GM19239 (cell line): ENCODE measurements around the gene LCTL.

ENCODE experiments used
- DNase-seq: peaks from one replicate; pipeline ENCODE4 v3.0.0; 2011; ENCODE audit warnings: low spot score; ENCODE audit not compliant: insufficient read length
- FAIRE-seq: peaks from 2 replicates; lab custom pipeline; 2011; peaks lifted over from hg19 to GRCh38; lab: Jason Lieb, UNC

LCTL gene

DNA sequence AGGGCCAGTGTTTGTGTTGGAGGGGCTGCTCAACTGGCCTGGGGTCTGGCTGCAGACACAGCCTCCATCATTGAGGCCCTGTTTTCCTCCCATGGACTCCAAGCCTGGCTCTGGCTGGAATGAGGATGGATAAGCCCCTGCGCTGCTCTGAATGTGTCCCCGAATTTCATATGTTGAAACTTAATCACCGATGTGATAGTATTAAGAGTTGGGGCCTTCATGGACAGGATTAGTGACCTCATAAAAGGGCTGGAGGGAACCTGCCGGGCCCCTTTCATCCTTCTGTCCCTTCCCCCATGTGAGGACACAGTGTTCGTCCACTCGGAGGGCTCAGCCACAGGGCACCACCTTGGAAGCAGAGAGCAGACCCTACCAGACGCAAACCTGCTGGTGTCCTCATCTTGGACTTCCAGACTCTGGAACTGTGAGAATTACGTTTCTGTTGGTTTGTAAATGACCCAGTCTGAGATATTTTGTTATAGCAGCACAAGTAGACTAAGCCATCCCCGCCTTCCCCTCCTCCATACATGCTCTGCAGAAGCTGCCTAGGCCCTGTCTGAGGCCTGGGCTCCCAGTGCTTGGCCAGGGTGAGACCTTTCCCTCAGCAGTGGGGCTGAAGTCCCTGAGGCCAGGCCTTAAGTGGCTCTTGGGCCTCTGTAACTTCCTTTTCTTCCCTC is 3.8 kb upstream of the LCTL start:
- DNase-seq (no peak), FAIRE-seq (no peak)

DNA sequence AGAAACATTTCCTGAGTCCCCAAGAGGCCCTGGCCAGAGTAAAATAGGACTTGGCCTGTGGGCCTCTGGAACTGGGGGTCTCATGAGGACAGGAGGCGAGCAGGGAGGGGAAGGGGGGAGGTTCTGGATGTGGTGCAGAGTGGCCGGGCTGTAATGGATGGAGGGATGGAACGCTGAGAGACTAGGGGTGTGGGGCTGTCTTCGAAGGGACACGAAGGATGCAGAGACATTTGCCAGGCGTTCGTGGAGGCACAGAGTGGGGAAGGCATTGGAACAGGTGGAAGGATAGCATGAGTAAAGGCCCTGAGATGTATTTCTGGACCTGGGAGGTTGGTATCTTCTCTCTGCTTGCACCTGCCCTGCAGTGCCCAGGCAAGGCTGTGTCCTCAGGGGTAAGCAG is 2.1 kb upstream of the LCTL start:
- FAIRE-seq: no peak

DNA sequence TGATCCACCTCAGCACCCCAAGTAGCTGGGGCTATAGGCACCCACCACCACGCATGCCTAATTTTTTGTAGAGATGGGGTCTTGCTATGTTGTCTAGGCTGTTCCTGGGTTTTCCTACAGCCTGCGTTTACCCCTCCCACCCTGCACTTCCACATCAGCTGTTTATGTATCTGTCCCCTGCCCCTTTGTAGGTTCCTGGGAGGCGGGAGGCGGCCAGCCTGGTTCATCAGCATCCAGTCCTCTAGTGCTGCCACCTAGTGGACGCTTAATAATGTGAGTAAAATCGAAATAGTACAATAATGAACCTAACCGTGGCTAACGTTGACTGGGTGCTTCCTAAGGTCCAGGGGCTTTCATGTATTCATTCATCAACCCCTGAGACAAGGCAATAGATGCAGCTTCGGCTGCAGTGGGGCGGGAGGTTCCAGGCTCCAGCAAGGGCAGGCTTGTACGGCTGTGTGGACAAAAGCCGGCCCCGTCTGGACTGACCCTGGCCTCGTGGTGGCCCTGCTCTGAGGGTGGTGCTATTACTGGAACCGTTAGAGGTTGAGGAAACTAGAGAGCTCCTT is 1.2 kb upstream of the LCTL start:
- FAIRE-seq (peak; percentile 87), DNase-seq (peak; percentile 77)

More for the DNA sequence above, 2.1 kb upstream of the LCTL start:
- DNase-seq: no peak

DNA sequence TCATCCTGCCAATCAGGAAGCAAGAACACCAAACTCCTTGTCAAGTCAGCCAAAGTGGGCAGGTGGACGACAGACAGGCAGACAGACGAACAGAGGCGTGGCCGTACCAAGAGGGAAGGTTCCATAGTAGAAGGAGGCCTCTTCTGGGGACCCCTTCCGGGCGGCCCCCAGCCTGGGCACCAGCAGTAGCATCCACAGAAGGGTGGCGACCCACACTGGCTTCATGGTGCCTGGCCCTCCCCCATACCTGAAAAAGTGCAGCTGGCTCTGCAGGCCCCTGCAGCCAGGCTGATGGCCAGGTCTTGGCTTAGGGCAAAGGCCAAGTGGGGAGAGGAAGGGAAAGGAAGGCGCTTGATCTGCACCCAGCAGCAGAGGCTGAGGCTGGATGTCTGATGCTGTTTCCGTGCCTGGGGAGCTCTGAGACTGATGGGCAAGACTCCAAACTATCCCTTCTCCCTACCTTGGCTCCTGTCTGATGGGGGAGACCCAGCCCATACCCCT is 607 bp downstream of the LCTL start:
- DNase-seq (no peak), FAIRE-seq (no peak)

DNA sequence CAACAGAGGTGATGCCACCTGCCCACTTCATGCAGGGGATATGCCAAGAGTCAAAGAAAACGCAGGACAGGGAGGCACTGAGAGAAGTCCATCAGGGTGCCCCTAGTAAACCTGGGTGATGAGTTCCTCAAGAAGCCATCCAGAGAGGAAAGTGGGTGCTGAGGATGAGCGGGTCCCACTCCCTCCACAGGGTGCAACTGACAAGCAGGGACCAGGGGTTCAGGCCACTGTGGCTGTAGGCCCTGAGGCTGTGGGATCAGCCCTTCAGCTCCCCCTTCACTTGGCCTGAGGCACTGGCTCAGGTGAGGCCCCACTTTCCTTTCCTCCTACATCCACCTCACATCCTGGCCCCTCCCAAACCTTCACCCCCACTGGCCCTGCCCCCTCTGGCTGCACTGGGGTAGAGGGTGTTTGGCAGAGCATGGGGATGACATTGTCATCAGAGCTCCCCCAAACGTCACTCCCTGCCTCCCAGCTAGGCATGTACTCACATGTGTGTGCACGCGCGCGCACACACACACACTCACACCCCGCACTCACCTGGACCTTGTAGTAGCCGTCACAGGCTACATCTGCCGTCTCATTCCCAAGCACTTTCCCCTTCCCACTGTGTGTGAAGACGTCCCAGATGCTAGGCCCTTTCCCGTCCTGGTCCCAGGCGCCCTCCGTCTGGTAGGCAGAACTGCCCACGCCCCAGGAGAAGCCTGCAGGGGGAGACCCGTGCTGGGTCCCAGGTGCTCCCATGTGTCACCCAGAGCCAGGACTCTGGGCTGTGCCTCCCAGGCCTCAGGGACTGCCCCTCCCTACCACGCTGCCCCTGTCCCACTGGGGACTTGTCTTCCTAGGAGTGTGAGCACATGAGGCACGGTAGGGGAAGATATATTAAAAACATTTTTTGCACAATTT is 1.4 kb downstream of the LCTL start:
- DNase-seq (no peak), FAIRE-seq (no peak)

DNA sequence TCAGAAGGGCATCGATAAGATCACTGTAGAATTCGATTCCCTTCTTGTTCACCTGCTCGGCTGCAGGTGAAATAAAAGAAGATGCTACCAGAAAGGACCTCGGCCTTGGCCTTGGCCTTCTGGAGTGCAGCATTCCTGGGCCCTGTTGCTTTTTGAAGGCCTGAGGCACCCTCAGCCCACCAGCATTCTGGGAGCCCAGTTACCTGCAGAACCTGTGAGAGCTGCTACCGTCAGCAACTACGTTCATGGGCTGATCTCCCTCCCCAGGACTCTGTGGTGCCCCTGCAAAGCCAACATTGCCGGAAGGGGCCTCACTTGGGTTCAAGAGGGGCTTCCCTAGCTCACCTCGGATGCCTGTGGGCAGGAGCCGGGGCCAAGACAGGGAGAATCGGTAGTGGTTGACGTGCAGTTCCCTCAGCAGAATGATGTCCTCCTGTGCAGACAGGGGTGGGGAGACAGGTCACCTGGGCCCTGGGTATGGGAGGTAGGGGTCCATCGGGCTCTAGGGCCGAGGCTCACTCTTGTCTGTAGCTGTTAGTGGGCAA is 2.2 kb downstream of the LCTL start:
- FAIRE-seq (no peak), DNase-seq (no peak)

DNA sequence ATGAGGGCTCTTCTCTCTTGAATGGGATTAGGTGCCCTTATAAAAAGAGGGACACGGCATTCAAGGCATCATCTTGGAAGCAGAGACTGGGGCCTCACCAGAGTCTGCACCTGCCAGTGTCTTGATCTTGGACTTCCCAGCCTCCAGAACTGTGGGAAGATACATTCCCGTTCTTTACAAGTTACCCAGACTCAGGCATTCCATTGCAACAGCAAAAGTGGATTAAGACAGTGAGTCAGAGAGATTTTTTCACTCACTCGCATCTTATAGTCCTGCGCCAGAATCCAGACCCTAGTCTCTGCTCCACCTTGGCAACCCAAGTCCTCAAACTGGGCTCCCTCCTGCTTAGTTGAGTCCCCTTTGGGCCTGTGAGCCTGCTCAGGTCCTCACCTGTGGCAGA is 2.7 kb downstream of the LCTL start:
- FAIRE-seq (no peak), DNase-seq (no peak)

DNA sequence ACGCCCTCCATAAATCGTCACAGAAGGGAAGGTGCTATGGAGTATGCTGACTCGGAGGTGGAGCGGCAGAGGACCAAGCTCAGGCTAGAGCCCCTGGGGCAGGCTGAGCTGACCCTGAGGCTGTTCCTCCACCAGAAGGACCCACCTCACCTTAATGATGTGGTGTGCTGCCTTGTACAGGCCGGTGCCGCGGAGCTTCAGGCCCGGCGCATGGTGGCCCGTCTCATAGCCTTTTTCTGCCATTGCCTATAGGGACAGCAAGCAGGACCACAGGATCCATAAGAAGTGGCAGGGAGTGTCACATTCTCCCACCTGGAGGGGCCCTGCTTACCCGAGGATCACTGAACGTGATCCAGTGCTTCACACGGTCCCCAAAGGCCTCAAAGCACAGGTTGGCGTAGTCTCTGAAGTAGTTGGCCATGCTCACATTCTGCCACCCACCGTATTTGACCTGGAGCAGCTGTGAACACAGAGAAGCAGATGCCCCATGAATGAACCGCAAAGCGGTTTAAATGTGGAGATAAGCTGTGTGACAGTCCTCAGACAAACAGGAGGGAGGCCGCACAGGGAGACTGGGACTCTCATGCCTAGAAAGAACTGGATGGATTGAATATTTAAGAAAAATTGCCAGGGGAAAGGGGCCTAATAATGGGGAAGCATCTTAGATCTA is 4.8 kb downstream of the LCTL start:
- DNase-seq (no peak), FAIRE-seq (no peak)

DNA sequence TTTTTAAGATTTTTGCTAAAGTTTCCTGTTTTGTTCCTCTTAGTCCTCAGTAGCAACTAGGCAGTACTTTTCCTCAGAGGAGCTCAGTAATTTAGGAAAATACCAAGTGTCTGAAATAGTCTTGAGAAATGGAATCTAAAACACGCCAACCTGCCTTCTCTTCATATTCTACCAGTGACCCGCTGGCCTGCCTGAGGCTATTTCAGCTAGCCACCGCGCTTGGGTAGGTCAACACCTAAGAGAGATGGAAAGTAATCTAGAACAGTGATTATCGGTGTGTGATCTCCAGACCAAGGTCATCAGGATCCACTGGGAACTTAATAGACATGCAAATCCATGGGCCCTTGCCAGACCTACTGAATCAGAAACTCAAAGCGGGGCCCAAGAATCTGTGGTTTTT is 7.5 kb downstream of the LCTL start:
- FAIRE-seq (no peak), DNase-seq (no peak)

DNA sequence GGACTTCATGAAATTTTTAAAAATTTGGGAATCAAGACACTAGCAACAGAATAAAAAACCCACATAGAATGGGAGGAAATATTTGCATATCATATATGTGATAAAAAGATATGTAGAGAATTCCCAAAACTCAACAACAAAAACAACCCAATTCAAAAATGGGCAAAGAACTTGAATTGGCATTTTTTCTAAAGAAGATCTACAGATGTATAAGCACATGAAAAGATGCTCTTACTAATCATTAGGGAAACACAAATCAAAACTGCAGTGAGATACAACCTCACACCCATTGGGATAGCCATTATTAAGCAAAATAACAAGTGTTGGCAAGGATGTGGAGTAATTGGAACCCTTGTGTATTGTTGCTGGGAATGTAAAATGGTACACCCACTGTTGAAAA is 10.1 kb downstream of the LCTL start:
- FAIRE-seq: no peak
- no peak for DNase-seq

DNA sequence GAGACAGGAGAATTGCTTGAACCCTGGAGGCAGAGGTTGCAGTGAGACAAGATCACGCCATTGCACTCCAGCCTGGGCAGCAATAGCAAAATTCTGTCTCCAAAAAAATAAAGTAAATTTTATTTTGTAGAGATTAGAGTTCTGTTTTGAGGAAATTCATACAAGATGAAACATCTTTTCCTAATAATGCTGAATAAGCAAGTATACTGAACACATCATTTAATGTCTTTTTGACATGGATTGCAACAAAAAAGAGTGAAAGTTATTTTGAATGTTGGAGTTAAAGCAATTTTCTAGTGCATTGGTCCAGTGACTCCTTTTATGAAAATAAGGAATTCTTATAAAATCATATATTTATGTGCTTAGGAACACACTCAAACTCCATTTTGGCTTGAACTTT is 20.5 kb downstream of the LCTL start:
- FAIRE-seq (no peak), DNase-seq (no peak)

DNA sequence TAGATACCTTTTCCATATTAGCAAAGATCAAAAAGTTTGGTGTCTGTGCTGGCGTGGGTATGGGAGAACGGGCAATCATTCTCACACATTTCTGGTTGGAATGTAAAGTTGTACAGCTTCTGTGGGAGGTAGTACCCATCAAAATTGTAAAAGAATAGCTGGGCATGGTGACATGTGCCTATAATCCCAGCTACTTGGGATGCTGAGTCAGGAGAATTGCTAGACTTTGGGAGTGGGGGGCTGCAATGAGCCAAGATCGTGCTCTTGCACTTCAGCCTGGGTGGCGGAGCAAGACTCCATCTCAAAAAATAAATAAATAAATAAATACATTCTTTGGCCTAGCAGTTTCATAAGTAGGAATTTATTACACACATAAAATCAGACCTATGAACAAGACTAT is 22.9 kb downstream of the LCTL start:
- DNase-seq (no peak), FAIRE-seq (no peak)

DNA sequence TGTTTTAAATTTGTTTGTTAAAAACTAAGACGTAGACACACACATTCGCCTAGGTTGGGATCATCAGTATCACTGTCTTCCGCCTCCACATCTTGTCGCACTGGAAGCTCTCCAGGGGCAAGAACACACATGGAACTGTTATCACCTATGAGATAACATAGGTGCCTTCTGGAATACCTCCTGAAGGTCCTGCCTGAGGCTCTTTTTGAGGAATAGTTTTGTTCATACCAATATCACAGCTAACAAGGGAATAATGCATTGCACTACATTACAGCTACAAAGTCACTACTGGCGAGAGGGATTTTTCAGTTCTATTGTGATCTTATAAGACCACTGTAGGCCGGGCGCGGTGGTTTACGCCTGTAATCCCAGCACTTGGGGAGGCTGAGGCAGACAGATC is 30.7 kb downstream of the LCTL start:
- DNase-seq (no peak), FAIRE-seq (no peak)

DNA sequence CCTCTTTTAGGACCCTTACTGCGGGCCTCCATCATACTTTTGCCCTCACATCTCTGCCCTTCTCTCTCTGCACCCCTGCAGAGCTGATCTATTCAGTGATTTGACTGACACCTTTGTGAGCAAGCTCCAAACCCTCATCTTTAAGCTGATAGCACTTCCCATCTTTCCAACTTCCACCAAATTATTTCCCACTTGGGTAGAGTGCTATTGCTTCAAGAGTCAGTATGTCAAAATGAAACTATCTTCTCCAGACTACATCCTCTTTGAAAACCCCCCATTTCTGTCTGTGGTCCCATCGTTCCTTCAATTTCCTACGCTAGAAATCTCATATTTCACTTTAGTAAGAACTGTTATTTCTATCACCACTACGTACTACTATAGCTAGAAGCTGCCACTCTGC is 41.0 kb downstream of the LCTL start:
- no peak for FAIRE-seq

DNA sequence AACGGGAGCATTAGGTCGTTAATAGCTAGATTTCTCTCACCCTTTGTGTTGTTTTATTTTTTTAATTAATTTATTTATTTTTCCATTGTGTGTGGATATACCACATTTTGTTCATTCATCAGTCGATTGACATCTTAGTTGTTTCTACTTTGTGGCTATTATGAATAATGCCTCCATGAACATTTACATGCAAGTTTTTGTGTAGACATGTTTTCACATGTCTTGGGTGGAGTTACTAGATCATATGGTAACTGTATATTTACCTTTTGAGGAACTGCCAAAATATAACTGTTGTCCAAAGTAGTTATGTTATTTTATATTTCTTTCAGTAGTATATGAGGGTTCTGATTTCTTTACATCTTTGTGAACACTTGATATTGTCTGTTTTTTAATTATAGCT is 41.9 kb downstream of the LCTL start:
- DNase-seq (no peak), FAIRE-seq (no peak)

More for the DNA sequence above, 41.0 kb downstream of the LCTL start:
- DNase-seq: no peak

DNA sequence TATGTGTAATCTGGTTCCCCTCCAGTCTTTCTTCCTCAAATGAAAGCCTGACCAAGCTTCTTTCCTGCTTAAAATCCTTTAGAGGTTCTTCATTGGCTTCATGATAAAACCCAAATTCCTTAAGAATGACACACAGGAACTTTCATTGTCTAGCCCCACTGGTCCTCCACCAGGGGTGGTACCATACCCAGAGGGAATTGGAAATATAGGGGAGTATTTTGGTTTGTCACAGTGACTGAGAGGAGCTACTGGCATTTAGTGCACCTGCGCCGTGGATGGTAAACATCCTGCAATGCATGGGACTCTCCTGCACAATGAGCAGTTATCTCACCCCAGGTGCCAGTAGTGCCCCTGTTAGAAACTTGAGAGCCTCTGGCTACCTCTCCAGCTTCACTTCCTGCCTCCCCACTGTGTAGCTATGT is 49.9 kb downstream of the LCTL start:
- DNase-seq (no peak), FAIRE-seq (no peak)

DNA sequence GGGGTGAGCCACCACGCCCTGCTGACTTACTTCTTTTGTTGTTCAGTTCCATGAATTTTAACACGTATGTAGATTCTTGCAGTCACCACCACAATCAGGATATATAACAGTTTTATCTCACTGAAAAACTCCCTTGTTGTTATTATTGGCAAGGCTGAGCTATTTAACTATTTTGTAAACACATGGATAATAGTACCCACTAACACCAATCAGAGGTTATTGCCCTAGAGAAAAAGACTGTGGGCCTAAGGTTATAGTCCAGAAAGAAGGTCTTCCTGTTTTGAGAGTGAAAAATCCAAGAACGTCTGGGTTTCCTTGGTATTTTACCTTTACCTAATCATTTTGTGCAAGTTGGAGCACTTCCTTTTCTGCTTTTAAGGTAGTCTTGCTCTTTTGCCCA is 51.2 kb downstream of the LCTL start:
- FAIRE-seq (no peak), DNase-seq (no peak)

DNA sequence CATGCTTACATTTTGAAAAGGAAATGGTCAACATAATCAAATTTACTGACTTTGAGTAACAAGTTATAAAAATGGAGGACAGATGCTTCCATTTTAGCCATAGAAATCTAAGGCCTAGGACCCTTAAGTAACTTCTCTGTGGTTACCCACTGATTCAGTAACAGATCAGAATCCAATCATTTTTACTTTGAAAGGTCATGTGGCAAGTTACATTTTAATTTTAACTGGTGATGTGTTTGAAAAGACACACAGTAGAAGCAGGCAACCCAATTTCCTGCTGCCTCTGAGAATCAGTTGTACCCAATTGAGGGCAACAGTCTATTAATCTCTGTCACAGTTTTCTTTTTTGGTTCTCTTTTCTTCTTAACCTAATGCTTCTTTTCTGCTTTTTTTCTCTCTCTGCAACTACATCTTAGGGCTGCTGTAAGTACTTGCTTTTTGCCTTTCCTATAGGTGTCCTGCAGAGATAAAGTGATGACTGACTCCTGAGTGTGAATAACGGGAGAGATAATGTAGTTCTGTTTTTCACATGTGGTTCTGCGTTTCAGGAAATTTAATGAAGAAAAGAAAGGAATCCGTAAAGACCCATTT is 57.4 kb downstream of the LCTL start:
- FAIRE-seq: peak; percentile 78
- DNase-seq: no peak

DNA sequence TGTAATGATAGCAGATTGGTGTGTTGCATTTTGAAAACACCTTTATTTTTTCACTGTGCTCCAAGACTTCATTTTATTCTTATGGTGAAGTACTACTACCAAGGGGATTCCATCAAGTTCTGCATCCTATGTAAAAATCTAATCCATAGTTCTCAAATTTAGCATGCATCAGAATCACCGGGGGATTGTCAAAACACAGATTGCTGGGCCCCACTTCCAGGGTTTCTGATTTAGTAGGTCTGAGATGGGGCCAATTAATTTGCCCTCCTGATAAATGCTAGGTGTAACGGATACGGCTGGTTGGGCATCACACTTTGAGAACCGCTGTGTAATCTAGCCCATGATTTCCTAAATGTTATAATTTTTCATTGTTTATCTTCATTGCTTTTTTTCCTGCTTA is 60.0 kb downstream of the LCTL start:
- FAIRE-seq (no peak), DNase-seq (no peak)

DNA sequence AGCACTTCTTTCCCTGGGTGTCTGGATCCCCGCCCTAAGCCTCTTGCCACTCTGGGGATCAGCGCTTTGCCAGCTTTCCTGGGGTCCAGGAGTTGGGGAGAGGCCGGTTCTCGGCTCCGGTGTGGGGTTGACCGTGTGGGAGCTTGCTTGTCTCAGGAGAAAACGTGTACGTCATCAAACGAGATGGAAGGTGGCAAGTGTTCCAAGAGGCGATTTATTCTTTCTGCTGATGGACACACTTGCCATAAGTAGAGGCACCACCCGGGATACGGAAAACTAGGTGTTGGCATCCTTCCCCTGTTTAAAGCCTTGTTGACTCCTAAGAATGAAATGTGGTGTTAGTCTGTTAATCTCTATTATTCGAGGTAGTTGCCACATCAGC is 60.4 kb downstream of the LCTL start:
- FAIRE-seq: peak; percentile 8
- no peak for DNase-seq
